Activated T-helper 2 cell treated with anti-CD3 and anti-CD28 coated beads, Interferon-gamma antibody, Interleukin-2, Interleukin-4, amounts not matched to agents 10 μg/mL and 5 μg/mL and 100 μg/mL, durations not matched to agents 14 hours and 24 hours and 36 hours (primary cell): Measurements from ENCODE around the gene SEMA3D. TPM values are rescaled to one million over a fixed set of nuclear protein-coding genes. Genes with fewer than 3 reads are reported as not detected.

Source experiments
- DNase-seq: peaks from one replicate; pipeline ENCODE4 v3.0.0; 2021; ENCODE audit warnings: low spot score
- H3K27ac Mint-ChIP-seq: one replicate; pipeline ENCODE4 v1.8.0; 2021; ENCODE audit warnings: mixed read lengths
- H3K27me3 Mint-ChIP-seq: one replicate; pipeline ENCODE4 v1.8.0; 2021; ENCODE audit warnings: low read depth, mixed read lengths
- H3K36me3 Mint-ChIP-seq: one replicate; pipeline ENCODE4 v1.8.0; 2021; ENCODE audit warnings: low read depth, mixed read lengths
- H3K4me1 Mint-ChIP-seq: one replicate; pipeline ENCODE4 v1.8.0; 2021; ENCODE audit warnings: low read depth, mixed read lengths
- H3K4me3 Mint-ChIP-seq: one replicate; pipeline ENCODE4 v1.8.0; 2021; ENCODE audit warnings: low read depth, mild to moderate bottlenecking, moderate library complexity, mixed read lengths
- H3K9me3 Mint-ChIP-seq: one replicate; pipeline ENCODE4 v1.8.0; 2021; ENCODE audit warnings: mixed read lengths
- intact Hi-C: fragments of 100-400 bp; cut with micrococcal nuclease; formaldehyde crosslinking; loops from one replicate; pipeline ENCODE4 v1.15.1; 2023
- total RNA-seq: library from RNA; stranded (reverse); gene quantifications from 2 replicates; pipeline ENCODE4 v1.2.3, GENCODE V29; 2022

SEMA3D gene
- total RNA-seq, 1 donor from 2014 or later = 0.11 TPM

GRCh38 chr7:85144771-85145170 is 42.1 kb downstream of the SEMA3D start:
- no peaks in the 10 kb centered on the region for H3K9me3 Mint-ChIP-seq
- intact Hi-C loops = no loop called here

DNA sequence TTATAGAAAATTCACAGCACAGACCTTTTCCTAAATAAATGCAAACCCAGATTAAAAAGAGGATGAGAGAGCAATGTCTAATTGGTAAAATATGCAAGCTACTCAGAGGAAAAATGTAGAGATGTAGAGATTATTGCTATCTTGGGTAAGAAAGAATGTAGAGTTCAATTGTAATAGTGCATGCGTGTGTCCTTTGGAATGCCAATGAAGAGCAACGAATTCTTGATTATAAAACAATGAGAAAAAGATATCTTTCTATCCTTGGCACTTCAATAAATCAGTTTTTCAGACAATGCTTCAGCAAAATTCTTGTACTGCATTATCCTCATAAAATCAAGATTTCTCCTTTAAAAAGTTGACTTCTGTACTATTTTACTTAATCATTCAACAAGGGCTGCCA is 50.9 kb downstream of the SEMA3D start:
- Mint-ChIP-seq H3K27me3 (no peaks in the 10 kb centered on the region), H3K9me3 (no peaks in the 10 kb centered on the region), H3K4me1 (no peaks in the 10 kb centered on the region), H3K36me3 (no peaks in the 10 kb centered on the region), H3K27ac (no peak overlapping the region), H3K4me3 (no peak overlapping the region)
- intact Hi-C loops = no loop called here
- DNase-seq = no peak

More at GRCh38 chr7:85144771-85145170, 42.1 kb downstream of the SEMA3D start:
- no peak overlapping the region for H3K4me3 Mint-ChIP-seq
- H3K27me3 Mint-ChIP-seq = no peaks in the 10 kb centered on the region
- no peak overlapping the region for H3K27ac Mint-ChIP-seq
- DNase-seq = no peak
- H3K36me3 Mint-ChIP-seq = no peaks in the 10 kb centered on the region
- H3K4me1 Mint-ChIP-seq = no peaks in the 10 kb centered on the region

GRCh38 chr7:85133560-85133959 is 53.3 kb downstream of the SEMA3D start:
- no peaks in the 10 kb centered on the region for H3K27me3 Mint-ChIP-seq
- H3K4me1 Mint-ChIP-seq = no peaks in the 10 kb centered on the region
- no peaks in the 10 kb centered on the region for H3K9me3 Mint-ChIP-seq
- intact Hi-C loops = no loop called here
- H3K36me3 Mint-ChIP-seq = no peaks in the 10 kb centered on the region
- no peak overlapping the region for H3K4me3 Mint-ChIP-seq
- DNase-seq = no peak
- H3K27ac Mint-ChIP-seq = no peak overlapping the region

GRCh38 chr7:85133006-85133405 is 53.9 kb downstream of the SEMA3D start:
- Mint-ChIP-seq H3K9me3 (no peaks in the 10 kb centered on the region), H3K27ac (no peak overlapping the region), H3K4me1 (no peaks in the 10 kb centered on the region), H3K36me3 (no peaks in the 10 kb centered on the region), H3K27me3 (no peaks in the 10 kb centered on the region), H3K4me3 (no peak overlapping the region)
- DNase-seq = no peak
- intact Hi-C loops = no loop called here

GRCh38 chr7:85130702-85131101 is 56.2 kb downstream of the SEMA3D start:
- DNase-seq = no peak
- intact Hi-C loops = no loop called here
- Mint-ChIP-seq H3K36me3 (no peaks in the 10 kb centered on the region), H3K4me1 (no peaks in the 10 kb centered on the region), H3K9me3 (no peaks in the 10 kb centered on the region), H3K27me3 (no peaks in the 10 kb centered on the region), H3K27ac (no peak overlapping the region), H3K4me3 (no peak overlapping the region)

DNA sequence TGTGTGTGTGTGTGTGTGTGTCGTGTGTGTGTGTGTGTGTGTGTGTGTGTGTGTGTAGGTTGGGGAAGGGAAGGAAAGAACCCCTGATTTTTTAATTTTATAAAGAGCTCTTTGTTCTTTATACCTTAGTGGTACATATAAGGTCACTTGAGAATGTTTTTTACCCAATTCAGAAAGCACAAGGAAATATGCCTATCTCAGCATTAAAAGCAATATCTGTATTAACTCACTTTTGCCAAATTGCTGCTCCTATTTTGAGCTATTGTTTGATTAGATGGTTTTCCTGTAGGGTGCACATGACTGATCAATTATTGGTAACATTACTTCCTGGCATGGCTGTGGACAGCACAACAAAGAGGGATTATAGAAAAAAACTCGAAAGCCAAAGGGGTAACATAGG is 60.5 kb downstream of the SEMA3D start:
- Mint-ChIP-seq H3K9me3 (no peaks in the 10 kb centered on the region), H3K27ac (no peak overlapping the region), H3K27me3 (no peaks in the 10 kb centered on the region), H3K4me3 (no peak overlapping the region), H3K4me1 (no peaks in the 10 kb centered on the region), H3K36me3 (no peaks in the 10 kb centered on the region)
- intact Hi-C loops = no loop called here
- DNase-seq = no peak

GRCh38 chr7:85125651-85126131 is 61.2 kb downstream of the SEMA3D start:
- intact Hi-C loops = no loop called here
- no peak overlapping the region for H3K4me3 Mint-ChIP-seq
- H3K27me3 Mint-ChIP-seq = no peaks in the 10 kb centered on the region
- H3K9me3 Mint-ChIP-seq = no peaks in the 10 kb centered on the region
- no peaks in the 10 kb centered on the region for H3K4me1 Mint-ChIP-seq
- no peak for DNase-seq
- H3K27ac Mint-ChIP-seq = no peak overlapping the region
- H3K36me3 Mint-ChIP-seq = no peaks in the 10 kb centered on the region

DNA sequence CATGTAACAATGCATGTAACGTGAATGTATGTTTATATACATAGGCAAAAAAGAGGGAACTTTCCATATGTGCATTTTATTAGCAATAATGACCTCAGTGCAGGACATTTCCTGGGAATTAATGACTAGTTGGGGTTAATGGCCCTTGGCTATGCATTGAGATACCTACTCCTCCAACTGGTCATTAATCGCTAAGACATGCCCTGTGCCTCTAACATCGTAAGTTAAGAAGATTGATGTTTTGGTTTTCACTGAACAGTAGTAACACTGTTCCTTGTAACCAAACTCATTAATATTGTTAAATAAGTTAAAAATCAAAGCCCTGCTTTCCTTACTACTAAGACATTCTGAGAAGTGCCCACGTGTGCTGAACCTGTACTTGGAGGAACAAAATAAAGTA is 61.7 kb downstream of the SEMA3D start:
- no peaks in the 10 kb centered on the region for H3K9me3 Mint-ChIP-seq
- no peaks in the 10 kb centered on the region for H3K36me3 Mint-ChIP-seq
- no peaks in the 10 kb centered on the region for H3K4me1 Mint-ChIP-seq
- H3K27ac Mint-ChIP-seq = no peak overlapping the region
- no peak for DNase-seq
- intact Hi-C loops = no loop called here
- H3K4me3 Mint-ChIP-seq = no peak overlapping the region
- H3K27me3 Mint-ChIP-seq = no peaks in the 10 kb centered on the region

DNA sequence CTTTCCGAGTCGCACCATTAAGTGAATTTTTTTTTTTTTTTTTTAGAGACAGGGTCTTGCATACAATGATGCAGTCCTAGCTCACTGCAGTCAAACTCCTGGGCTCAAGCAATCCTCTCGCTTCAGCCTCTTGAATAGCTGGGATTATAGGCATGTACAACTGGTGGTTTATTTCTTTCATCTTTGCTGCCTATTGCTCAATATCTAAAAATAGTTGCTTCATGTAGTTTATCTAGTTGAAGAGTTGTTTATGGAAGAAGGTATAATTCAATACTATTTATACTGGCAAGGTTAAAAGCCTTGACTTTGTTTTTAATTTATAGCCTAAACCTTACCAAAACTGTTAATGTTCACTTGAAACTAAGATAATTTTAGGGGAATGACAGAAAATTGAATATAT is 66.9 kb downstream of the SEMA3D start:
- Mint-ChIP-seq H3K27me3 (no peaks in the 10 kb centered on the region), H3K9me3 (peaks cover 3% of the 10 kb centered on the region), H3K36me3 (no peaks in the 10 kb centered on the region), H3K4me3 (no peak overlapping the region), H3K4me1 (no peaks in the 10 kb centered on the region), H3K27ac (no peak overlapping the region)
- no peak for DNase-seq
- intact Hi-C loops = no loop called here

GRCh38 chr7:85115862-85116261 is 71.0 kb downstream of the SEMA3D start:
- Mint-ChIP-seq H3K4me1 (no peaks in the 10 kb centered on the region), H3K4me3 (no peak overlapping the region), H3K27me3 (no peaks in the 10 kb centered on the region), H3K27ac (no peak overlapping the region), H3K9me3 (peaks cover 3% of the 10 kb centered on the region), H3K36me3 (no peaks in the 10 kb centered on the region)
- no peak for DNase-seq
- intact Hi-C loops = no loop called here

GRCh38 chr7:85115006-85115405 is 71.8 kb downstream of the SEMA3D start:
- intact Hi-C loops = no loop called here
- Mint-ChIP-seq H3K4me1 (no peaks in the 10 kb centered on the region), H3K4me3 (no peak overlapping the region), H3K27me3 (no peaks in the 10 kb centered on the region), H3K9me3 (peaks cover 3% of the 10 kb centered on the region), H3K27ac (no peak overlapping the region), H3K36me3 (no peaks in the 10 kb centered on the region)
- no peak for DNase-seq

DNA sequence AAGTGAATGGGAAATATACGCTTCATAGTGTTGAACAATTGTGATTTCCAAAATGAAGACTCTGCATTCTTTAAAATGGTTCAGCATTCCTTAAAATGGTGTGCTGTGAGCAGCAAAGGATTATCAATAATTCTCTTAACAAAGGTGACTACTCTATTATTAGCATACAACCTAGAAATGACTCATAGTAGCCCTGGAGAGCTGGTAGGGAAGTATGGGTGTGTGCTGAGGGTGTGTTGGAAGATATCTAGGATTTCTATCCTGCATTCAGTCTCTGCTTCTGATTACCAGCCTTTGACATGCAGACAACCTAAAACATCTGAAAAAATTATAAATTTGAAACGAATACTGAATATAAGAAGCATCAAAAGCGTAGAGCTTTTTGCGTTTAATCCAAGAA is 72.5 kb downstream of the SEMA3D start:
- DNase-seq = no peak
- H3K27me3 Mint-ChIP-seq = no peaks in the 10 kb centered on the region
- H3K4me1 Mint-ChIP-seq = no peaks in the 10 kb centered on the region
- H3K9me3 Mint-ChIP-seq = peaks cover 2% of the 10 kb centered on the region
- no peaks in the 10 kb centered on the region for H3K36me3 Mint-ChIP-seq
- H3K27ac Mint-ChIP-seq = no peak overlapping the region
- intact Hi-C loops = no loop called here
- H3K4me3 Mint-ChIP-seq = no peak overlapping the region

- Mint-ChIP-seq H3K4me3 (no peak overlapping the region), H3K9me3 (no peaks in the 10 kb centered on the region), H3K36me3 (no peaks in the 10 kb centered on the region), H3K4me1 (no peaks in the 10 kb centered on the region), H3K27me3 (no peaks in the 10 kb centered on the region), H3K27ac (no peak overlapping the region)
- no peak for DNase-seq
- intact Hi-C loops = no loop called here
Measured at GRCh38 chr7:85111761-85112160, 75.1 kb downstream of the SEMA3D start.

DNA sequence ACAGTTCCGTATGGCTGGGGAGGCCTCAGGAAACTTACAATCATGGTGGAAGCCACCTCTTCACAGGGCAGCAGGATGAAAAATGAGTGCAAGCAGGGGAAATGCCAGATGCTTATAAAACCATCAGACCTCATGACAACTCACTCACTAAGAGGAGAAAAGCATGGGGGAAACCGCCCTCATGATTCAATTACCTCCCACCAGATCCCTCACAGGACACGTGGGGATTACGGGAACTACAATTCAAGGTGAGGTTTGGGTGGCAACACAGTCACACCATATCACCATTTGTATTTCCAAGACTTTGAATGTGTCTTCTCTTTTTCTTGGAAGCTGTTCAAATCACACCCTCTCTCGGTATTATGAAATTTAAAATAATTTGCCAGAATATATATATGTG is 80.1 kb downstream of the SEMA3D start:
- Mint-ChIP-seq H3K4me1 (no peaks in the 10 kb centered on the region), H3K27me3 (no peaks in the 10 kb centered on the region), H3K4me3 (no peak overlapping the region), H3K27ac (no peak overlapping the region), H3K36me3 (no peaks in the 10 kb centered on the region), H3K9me3 (no peaks in the 10 kb centered on the region)
- DNase-seq = no peak
- intact Hi-C loops = no loop called here
